HepG2 (cell line): ENCODE data around the gene LGALS7B. TPM values are rescaled to one million over a fixed set of nuclear protein-coding genes. Genes with fewer than 3 reads are reported as not detected.
A peak's percentile ranks its signal among the peaks of the same experiment; 100 is the strongest.

Experiments used
- DPF2 ChIP-seq: sonication (generic); formaldehyde crosslinking; IDR thresholded peaks from 2 replicates; pipeline ENCODE4 v1.4.0; 2020; ENCODE audit warnings: mild to moderate bottlenecking, low read depth, missing genetic modification reagents, borderline replicate concordance
- MAFK ChIP-seq, 2 experiments: IDR thresholded peaks in 1 of 2; conservative IDR thresholded peaks in 1 of 2; 2 replicates each; pipeline ENCODE4 v1.6.1; 2011; ENCODE audit warnings: improper control_type of control experiment in 2 of 2, low read length in 2 of 2
- RXRB ChIP-seq: IDR thresholded peaks from 2 replicates; pipeline ENCODE4 v1.6.1; 2016; ENCODE audit warnings: borderline replicate concordance, missing genetic modification reagents, missing compliant biosample characterization
- SOX5 ChIP-seq: IDR thresholded peaks from 2 replicates; pipeline ENCODE4 v1.6.1; 2016; ENCODE audit warnings: borderline replicate concordance
- TBP ChIP-seq: sonication (generic); formaldehyde crosslinking; IDR thresholded peaks from 2 replicates; pipeline ENCODE4 v1.5.0; 2020; ENCODE audit warnings: missing genetic modification reagents
- polyA plus RNA-seq, 8 experiments: library from polyadenylated mRNA; depleted of rRNA in 3 of 8; stranded (reverse) in 7 of 8; unstranded in 1 of 8; fragments of >200 nt; fragmentation: Illumina TruSeq in 4 of 8; extraction: Trizol in 4 of 8; gene quantifications; 2 replicates each; pipeline versions ENCODE4 v1.2.1 to v1.2.3, GENCODE V29; 2011 to 2016; ENCODE audit warnings: low read depth in 4 of 8, missing spikeins in 1 of 8, mixed read lengths in 1 of 8; ENCODE audit not compliant: insufficient read depth in 1 of 8
- total RNA-seq, 5 experiments: library from RNA; depleted of rRNA; stranded (reverse); fragments of >200 nt; fragmentation: Illumina TruSeq; extraction: Trizol; gene quantifications; 2 replicates each; pipeline ENCODE4 v1.2.3, GENCODE V29; 2016; ENCODE audit warnings: low read depth in 1 of 5
- TF ChIP-seq, protein P1 (sequence below): sonication (generic); formaldehyde crosslinking; IDR thresholded peaks from 2 replicates; pipeline ENCODE4 v1.4.0; 2020; ENCODE audit warnings: missing genetic modification reagents
- TF ChIP-seq, protein P2 (sequence below): sonication (generic); formaldehyde crosslinking; conservative IDR thresholded peaks from 2 replicates; pipeline ENCODE4 v1.4.0; 2020; ENCODE audit warnings: mild to moderate bottlenecking, missing genetic modification reagents, moderate library complexity
- TF ChIP-seq, protein P3 (sequence below): sonication (generic); formaldehyde crosslinking; IDR thresholded peaks from 2 replicates; pipeline ENCODE4 v1.4.0; 2020; ENCODE audit warnings: mild to moderate bottlenecking, missing genetic modification reagents, borderline replicate concordance

LGALS7B gene
- total and polyA plus RNA-seq, 2 of the 13 experiments (the other 11 are each of a cell fraction or from before 2014, with no cell fraction given), result 1.7 to 2.1 TPM

DNA sequence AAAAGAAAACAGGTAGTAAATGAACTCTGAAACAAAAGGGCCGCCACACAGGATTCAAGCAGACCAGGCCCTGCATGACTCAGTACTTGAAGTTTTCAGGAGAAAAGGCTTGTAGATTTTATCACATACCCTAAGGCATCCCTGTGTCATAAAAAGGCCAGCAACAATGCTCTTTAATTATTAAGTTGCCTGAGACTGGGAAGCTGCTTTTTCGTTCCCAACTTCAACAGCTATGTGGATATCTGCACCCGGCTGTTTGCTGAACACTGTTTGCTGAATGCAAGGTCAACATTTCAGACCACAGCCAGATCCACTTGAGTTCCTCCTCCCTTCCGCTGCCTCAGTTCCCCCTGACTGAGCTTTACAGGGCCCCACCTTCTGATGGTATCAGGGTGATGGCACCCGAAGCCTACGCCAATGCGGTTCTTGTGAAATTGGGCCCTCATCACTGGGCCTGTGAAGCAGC, 48.7 kb downstream of the LGALS7B start (continued):
- TF ChIP-seq, protein P1, sequence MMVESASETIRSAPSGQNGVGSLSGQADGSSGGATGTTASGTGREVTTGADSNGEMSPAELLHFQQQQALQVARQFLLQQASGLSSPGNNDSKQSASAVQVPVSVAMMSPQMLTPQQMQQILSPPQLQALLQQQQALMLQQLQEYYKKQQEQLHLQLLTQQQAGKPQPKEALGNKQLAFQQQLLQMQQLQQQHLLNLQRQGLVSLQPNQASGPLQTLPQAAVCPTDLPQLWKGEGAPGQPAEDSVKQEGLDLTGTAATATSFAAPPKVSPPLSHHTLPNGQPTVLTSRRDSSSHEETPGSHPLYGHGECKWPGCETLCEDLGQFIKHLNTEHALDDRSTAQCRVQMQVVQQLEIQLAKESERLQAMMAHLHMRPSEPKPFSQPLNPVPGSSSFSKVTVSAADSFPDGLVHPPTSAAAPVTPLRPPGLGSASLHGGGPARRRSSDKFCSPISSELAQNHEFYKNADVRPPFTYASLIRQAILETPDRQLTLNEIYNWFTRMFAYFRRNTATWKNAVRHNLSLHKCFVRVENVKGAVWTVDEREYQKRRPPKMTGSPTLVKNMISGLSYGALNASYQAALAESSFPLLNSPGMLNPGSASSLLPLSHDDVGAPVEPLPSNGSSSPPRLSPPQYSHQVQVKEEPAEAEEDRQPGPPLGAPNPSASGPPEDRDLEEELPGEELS (CRISPR knock-in tag), result peak; percentile 59
- TF ChIP-seq, protein P2, sequence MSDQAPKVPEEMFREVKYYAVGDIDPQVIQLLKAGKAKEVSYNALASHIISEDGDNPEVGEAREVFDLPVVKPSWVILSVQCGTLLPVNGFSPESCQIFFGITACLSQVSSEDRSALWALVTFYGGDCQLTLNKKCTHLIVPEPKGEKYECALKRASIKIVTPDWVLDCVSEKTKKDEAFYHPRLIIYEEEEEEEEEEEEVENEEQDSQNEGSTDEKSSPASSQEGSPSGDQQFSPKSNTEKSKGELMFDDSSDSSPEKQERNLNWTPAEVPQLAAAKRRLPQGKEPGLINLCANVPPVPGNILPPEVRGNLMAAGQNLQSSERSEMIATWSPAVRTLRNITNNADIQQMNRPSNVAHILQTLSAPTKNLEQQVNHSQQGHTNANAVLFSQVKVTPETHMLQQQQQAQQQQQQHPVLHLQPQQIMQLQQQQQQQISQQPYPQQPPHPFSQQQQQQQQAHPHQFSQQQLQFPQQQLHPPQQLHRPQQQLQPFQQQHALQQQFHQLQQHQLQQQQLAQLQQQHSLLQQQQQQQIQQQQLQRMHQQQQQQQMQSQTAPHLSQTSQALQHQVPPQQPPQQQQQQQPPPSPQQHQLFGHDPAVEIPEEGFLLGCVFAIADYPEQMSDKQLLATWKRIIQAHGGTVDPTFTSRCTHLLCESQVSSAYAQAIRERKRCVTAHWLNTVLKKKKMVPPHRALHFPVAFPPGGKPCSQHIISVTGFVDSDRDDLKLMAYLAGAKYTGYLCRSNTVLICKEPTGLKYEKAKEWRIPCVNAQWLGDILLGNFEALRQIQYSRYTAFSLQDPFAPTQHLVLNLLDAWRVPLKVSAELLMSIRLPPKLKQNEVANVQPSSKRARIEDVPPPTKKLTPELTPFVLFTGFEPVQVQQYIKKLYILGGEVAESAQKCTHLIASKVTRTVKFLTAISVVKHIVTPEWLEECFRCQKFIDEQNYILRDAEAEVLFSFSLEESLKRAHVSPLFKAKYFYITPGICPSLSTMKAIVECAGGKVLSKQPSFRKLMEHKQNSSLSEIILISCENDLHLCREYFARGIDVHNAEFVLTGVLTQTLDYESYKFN (CRISPR knock-in tag), result peak; percentile 59
- peak in 1 of 2 experiments; percentile 20; a peak in 2 of 4 replicates for TF ChIP-seq MAFK (conservative IDR thresholded peaks at IDR 0.05 in 1 of 2, IDR thresholded peaks at IDR 0.05 in 1 of 2; ENCODE audit: low read length in 2 of 2)
- TF ChIP-seq, protein P3, sequence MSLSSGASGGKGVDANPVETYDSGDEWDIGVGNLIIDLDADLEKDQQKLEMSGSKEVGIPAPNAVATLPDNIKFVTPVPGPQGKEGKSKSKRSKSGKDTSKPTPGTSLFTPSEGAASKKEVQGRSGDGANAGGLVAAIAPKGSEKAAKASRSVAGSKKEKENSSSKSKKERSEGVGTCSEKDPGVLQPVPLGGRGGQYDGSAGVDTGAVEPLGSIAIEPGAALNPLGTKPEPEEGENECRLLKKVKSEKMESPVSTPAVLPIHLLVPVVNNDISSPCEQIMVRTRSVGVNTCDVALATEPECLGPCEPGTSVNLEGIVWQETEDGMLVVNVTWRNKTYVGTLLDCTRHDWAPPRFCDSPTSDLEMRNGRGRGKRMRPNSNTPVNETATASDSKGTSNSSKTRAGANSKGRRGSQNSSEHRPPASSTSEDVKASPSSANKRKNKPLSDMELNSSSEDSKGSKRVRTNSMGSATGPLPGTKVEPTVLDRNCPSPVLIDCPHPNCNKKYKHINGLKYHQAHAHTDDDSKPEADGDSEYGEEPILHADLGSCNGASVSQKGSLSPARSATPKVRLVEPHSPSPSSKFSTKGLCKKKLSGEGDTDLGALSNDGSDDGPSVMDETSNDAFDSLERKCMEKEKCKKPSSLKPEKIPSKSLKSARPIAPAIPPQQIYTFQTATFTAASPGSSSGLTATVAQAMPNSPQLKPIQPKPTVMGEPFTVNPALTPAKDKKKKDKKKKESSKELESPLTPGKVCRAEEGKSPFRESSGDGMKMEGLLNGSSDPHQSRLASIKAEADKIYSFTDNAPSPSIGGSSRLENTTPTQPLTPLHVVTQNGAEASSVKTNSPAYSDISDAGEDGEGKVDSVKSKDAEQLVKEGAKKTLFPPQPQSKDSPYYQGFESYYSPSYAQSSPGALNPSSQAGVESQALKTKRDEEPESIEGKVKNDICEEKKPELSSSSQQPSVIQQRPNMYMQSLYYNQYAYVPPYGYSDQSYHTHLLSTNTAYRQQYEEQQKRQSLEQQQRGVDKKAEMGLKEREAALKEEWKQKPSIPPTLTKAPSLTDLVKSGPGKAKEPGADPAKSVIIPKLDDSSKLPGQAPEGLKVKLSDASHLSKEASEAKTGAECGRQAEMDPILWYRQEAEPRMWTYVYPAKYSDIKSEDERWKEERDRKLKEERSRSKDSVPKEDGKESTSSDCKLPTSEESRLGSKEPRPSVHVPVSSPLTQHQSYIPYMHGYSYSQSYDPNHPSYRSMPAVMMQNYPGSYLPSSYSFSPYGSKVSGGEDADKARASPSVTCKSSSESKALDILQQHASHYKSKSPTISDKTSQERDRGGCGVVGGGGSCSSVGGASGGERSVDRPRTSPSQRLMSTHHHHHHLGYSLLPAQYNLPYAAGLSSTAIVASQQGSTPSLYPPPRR (CRISPR knock-in tag), result 0 out of 2 replicates have a peak, but pooled peaks have one; percentile 28
- TF ChIP-seq SOX5 (CRISPR knock-in tag), result peak; percentile 23; the same call in 1 of the 2 replicates
- TF ChIP-seq TBP (CRISPR knock-in tag), result no peak
- TF ChIP-seq RXRB (CRISPR knock-in tag), result peak; percentile 30; the same call in 1 of the 2 replicates
- TF ChIP-seq DPF2 (CRISPR knock-in tag), result 0 out of 2 replicates have a peak, but pooled peaks have one; percentile 44
